ENCODE results near the gene FGD6.
A peak's percentile ranks its signal among the peaks of the same experiment; 100 is the strongest.

DNA sequence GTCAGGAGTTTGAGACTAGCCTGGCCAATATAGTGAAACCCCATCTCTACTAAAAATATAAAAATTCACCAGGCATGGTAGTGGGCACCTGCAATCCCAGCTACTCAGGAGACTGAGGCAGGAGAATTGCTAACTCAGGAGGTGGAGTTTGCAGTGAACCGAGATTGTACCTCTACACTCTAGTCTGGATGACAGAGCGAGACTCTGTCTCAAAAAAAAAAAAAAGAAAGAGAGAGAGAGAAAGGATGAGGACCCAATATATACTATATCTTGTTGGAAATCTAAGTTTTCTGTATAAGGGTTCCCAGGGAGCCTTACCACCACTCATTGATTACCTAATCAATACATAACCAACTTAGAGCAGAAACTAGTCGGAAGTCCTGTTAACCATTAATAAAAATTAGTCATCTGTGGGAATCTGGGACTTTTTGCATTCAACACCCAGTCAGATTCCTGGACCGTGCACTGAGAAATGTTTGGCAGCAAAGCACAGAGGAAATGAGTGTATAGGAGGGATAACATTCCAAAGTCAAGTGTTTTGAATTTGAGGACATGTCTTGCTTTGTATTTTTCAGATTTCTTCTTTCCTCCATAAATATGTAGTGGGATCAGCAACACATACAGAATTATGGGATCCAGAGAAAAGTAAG, 99.0 kb downstream of the FGD6 start:
- TF ChIP-seq EP300 (IDR thresholded peaks at IDR 0.05), result peak; percentile 19 to 44; a peak in 1 of 5 replicates
- TF ChIP-seq SMC3 (IDR thresholded peaks at IDR 0.05), result no peak
- TF ChIP-seq USF2 (IDR thresholded peaks at IDR 0.05), result no peak
- no peak for TF ChIP-seq POLR2A (IDR thresholded peaks at IDR 0.05; ENCODE audit: low read length)
- TF ChIP-seq, protein P1, sequence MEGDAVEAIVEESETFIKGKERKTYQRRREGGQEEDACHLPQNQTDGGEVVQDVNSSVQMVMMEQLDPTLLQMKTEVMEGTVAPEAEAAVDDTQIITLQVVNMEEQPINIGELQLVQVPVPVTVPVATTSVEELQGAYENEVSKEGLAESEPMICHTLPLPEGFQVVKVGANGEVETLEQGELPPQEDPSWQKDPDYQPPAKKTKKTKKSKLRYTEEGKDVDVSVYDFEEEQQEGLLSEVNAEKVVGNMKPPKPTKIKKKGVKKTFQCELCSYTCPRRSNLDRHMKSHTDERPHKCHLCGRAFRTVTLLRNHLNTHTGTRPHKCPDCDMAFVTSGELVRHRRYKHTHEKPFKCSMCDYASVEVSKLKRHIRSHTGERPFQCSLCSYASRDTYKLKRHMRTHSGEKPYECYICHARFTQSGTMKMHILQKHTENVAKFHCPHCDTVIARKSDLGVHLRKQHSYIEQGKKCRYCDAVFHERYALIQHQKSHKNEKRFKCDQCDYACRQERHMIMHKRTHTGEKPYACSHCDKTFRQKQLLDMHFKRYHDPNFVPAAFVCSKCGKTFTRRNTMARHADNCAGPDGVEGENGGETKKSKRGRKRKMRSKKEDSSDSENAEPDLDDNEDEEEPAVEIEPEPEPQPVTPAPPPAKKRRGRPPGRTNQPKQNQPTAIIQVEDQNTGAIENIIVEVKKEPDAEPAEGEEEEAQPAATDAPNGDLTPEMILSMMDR (IDR thresholded peaks at IDR 0.05), result no peak
- TF ChIP-seq MAX (IDR thresholded peaks at IDR 0.05), result no peak
- no peak for TF ChIP-seq REST (IDR thresholded peaks at IDR 0.05)
- no peak for TF ChIP-seq MYC (IDR thresholded peaks at IDR 0.05; ENCODE audit: borderline replicate concordance, low read length)
- TF ChIP-seq HDAC2 (IDR thresholded peaks at IDR 0.05), result no peak
